Keratinocyte (primary cell): ENCODE results near the gene STAM2.

ENCODE experiments used
- CTCF ChIP-seq, 3 experiments: IDR thresholded peaks in 1 of 3; conservative IDR thresholded peaks in 1 of 3; optimal IDR thresholded peaks in 1 of 3; 2 replicates in 2 of 3; 3 replicates in 1 of 3; pipeline versions ENCODE3 to v1.5.1; 2011; ENCODE audit warnings: low read length in 3 of 3, mild to moderate bottlenecking in 3 of 3, moderate library complexity in 2 of 3, control low read depth in 1 of 3, inconsistent platforms in 1 of 3; ENCODE audit not compliant: insufficient read depth in 2 of 3; ENCODE audit errors: extremely low read depth in 1 of 3
- EZH2 ChIP-seq: IDR thresholded peaks from one replicate; pipeline ENCODE4 v1.6.1; 2012; ENCODE audit warnings: inconsistent platforms, mild to moderate bottlenecking, low read length, moderate library complexity

GRCh38 chr2:152161598-152161997 is 14.0 kb downstream of the STAM2 start:
- TF ChIP-seq CTCF (optimal IDR thresholded peaks at IDR 0.05 in 1 of 3, IDR thresholded peaks at IDR 0.05 in 1 of 3, conservative IDR thresholded peaks at IDR 0.05 in 1 of 3; ENCODE audit: extremely low read depth in 1 of 3, insufficient read depth in 2 of 3, low read length in 3 of 3) (no peak), EZH2 (no peak)
